Fibroblast of mammary gland (primary cell): Measurements from ENCODE around the gene AMH.
A peak's percentile ranks its signal among the peaks of the same experiment; 100 is the strongest.
"Not testable (repeated sequence)": the region's sequence is repeated elsewhere in the genome, so short reads cannot be mapped to it uniquely, and the experiment has no call there.

Experiments
- DNase-seq: peaks from one replicate; pipeline ENCODE4 v3.0.0-alpha.2; 2010; ENCODE audit warnings: low read depth
- H3K4me3 ChIP-seq: 2 replicates; pipeline ENCODE4 v1.5.1; 2011; ENCODE audit warnings: low read depth, mild to moderate bottlenecking, low read length, moderate library complexity; ENCODE audit not compliant: control insufficient read depth
- CTCF ChIP-seq: conservative IDR thresholded peaks from 2 replicates; pipeline ENCODE4 v1.5.1; 2011; ENCODE audit warnings: low read depth, low read length, inconsistent platforms; ENCODE audit not compliant: control insufficient read depth, insufficient read depth

Gene AMH

DNA sequence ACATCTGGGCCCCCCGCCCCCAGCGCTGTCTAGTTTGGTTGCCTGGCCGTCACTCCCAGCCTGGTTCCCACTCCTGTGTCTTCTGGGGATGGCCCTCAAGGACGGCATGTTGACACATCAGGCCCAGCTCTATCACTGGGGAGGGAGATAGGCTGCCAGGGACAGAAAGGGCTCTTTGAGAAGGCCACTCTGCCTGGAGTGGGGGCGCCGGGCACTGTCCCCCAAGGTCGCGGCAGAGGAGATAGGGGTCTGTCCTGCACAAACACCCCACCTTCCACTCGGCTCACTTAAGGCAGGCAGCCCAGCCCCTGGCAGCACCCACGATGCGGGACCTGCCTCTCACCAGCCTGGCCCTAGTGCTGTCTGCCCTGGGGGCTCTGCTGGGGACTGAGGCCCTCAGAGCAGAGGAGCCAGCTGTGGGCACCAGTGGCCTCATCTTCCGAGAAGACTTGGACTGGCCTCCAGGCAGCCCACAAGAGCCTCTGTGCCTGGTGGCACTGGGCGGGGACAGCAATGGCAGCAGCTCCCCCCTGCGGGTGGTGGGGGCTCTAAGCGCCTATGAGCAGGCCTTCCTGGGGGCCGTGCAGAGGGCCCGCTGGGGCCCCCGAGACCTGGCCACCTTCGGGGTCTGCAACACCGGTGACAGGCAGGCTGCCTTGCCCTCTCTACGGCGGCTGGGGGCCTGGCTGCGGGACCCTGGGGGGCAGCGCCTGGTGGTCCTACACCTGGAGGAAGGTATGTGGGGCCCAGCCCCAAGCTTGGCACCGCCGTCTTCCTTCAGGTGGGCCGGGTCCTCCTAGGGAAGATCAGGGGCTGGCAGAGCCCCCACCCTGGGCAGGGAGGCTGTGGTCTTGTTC, at the start of gene AMH:
Gene AMH (plus strand): TSS at position 314 of the 857 bp plus-strand sequence. CDS start 10 bp downstream, at position 324.
- no peak within 1 kb of the TSS for H3K4me3 ChIP-seq
- no peak for TF ChIP-seq CTCF
- no peak for DNase-seq

GRCh38 chr19:2199861-2200623, 49.1 kb upstream of the AMH start:
- no peak overlapping the region for H3K4me3 ChIP-seq
- no peak for TF ChIP-seq CTCF
- no peak for DNase-seq

- not testable (repeated sequence) for DNase-seq, H3K4me3 ChIP-seq
These were observed 48.4 kb upstream of the AMH start for GRCh38 chr19:2200624-2201294.

DNA sequence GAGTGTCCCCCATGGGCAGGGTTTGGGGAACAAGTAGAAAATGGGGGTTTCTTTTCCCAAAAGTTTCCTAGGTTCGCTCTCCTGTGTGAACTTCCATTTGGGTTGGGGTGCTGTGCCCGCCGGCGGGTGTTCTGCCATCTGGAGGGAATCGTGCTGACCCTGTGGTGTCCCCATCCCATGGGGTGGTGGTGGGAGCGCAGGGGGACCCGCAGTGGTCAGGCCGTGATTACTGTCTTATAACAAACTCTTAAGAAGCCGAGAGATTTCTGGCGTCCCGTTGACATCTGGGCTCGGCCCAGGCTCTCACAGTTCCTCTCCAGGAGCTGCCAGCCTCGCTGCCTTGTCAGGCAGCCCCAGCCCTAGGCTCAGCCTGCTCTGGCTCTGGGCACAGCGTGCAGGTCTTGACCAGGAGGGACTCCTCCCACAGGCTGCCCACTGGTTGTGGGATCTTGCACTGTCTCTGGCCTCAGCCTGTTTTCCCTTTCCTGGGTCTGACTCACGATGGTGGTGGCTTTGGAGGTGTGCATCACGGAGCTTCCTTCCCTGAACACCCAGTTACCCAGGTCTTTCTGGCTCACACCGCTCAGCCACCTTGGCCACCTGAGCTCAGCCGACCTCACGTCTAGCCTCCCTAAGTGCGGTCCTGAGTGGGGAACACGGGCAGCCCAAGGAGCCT, 47.5 kb upstream of the AMH start:
- no peak for TF ChIP-seq CTCF
- DNase-seq: peak; percentile 24
- no peak overlapping the region for H3K4me3 ChIP-seq

GRCh38 chr19:2202366-2202765, 46.8 kb upstream of the AMH start:
- no peak overlapping the region for H3K4me3 ChIP-seq
- no peak for DNase-seq
- TF ChIP-seq CTCF: no peak

- no peak for DNase-seq
- no peak overlapping the region for H3K4me3 ChIP-seq
- TF ChIP-seq CTCF: no peak
These were observed 42.1 kb upstream of the AMH start for GRCh38 chr19:2207008-2207407.
